Vein endothelial cell (primary cell): ENCODE data around the gene ADAM23. TPM values are rescaled to one million over a fixed set of nuclear protein-coding genes. Genes with fewer than 3 reads are reported as not detected.

Experiments used
- total RNA-seq: library from RNA; depleted of rRNA; stranded (reverse); fragments of >200 nt; gene quantifications from 2 replicates; pipeline ENCODE4 v1.2.3, GENCODE V29; 2012

ADAM23 gene
- 4.5 and 4.9 TPM in 2 replicates for total RNA-seq

GRCh38 chr2:206442833-206443734, at the start of gene ADAM23:
Gene ADAM23 (plus strand): TSS chr2:206443532. CDS start chr2:206443867, 335 bp downstream.

GRCh38 chr2:206642075-206643025, 199.0 kb downstream of the ADAM23 start, which contains the start of gene FAM237A:
Gene FAM237A (plus strand): TSS chr2:206642487. CDS start chr2:206644237, 1,750 bp downstream.

Other genes starting within 250 kb of the ADAM23 start
- 13.4 and 13.5 TPM in 2 replicates for gene ZDBF2, start 168.9 kb upstream of the ADAM23 start, total RNA-seq
- gene FAM237A, start 199.0 kb downstream of the ADAM23 start, total RNA-seq, result not detected in 2 replicates